IPS-15b (cell line): ENCODE results near the gene ATP6AP1.
A peak's percentile ranks its signal among the peaks of the same experiment; 100 is the strongest.

Source experiments
- H3K27me3 ChIP-seq: one replicate; pipeline ENCODE4 v1.6.1; 2013; ENCODE audit warnings: low read length; ENCODE audit not compliant: control insufficient read depth, insufficient read depth
- H3K36me3 ChIP-seq: one replicate; pipeline ENCODE4 v1.6.1; 2013; ENCODE audit warnings: low read length; ENCODE audit not compliant: control insufficient read depth, insufficient read depth
- H3K4me1 ChIP-seq: one replicate; pipeline ENCODE4 v1.6.1; 2013; ENCODE audit warnings: mild to moderate bottlenecking, low read length; ENCODE audit not compliant: control insufficient read depth, insufficient read depth
- H3K4me3 ChIP-seq: one replicate; pipeline ENCODE4 v1.5.1; 2013; ENCODE audit warnings: low read depth, low read length
- H3K9ac ChIP-seq: one replicate; pipeline ENCODE4 v1.6.1; 2013; ENCODE audit warnings: low read depth, mild to moderate bottlenecking, low read length
- H3K9me3 ChIP-seq: one replicate; pipeline ENCODE4 v1.6.1; 2013; ENCODE audit warnings: mild to moderate bottlenecking, low read length; ENCODE audit not compliant: control insufficient read depth, insufficient read depth

The ATP6AP1 gene

DNA sequence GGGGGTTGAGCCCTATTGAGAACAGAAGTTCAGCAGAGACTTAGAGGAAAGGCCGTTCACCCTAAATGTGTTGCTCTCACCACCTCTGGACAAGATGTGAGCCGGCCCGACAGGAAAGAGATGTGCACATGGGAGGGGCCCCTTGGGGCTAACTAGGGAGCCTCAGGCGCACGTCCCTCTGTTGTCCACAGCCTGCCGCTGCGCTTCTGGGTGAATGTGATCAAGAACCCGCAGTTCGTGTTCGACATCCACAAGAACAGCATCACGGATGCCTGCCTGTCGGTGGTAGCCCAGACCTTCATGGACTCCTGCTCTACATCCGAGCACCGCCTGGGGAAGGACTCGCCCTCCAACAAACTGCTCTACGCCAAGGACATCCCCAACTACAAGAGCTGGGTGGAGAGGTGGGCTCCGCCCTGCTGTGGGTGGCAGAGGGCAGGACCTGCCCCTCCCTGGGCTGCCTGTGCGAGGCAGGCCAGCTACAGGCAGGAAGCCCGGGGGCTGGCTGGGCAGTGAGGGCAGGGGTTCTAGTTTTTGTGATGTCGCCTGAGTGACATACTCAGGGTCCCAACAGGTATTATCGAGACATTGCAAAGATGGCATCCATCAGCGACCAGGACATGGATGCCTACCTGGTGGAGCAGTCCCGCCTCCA, 42.6 kb downstream of the ATP6AP1 start:
- no peak overlapping the region for H3K9ac ChIP-seq
- H3K9me3 ChIP-seq, result no peaks in the 10 kb centered on the region
- no peaks in the 10 kb centered on the region for H3K27me3 ChIP-seq
- no peaks in the 10 kb centered on the region for H3K4me1 ChIP-seq
- no peak overlapping the region for H3K4me3 ChIP-seq
- H3K36me3 ChIP-seq, result peaks cover 52% of the 10 kb centered on the region

DNA sequence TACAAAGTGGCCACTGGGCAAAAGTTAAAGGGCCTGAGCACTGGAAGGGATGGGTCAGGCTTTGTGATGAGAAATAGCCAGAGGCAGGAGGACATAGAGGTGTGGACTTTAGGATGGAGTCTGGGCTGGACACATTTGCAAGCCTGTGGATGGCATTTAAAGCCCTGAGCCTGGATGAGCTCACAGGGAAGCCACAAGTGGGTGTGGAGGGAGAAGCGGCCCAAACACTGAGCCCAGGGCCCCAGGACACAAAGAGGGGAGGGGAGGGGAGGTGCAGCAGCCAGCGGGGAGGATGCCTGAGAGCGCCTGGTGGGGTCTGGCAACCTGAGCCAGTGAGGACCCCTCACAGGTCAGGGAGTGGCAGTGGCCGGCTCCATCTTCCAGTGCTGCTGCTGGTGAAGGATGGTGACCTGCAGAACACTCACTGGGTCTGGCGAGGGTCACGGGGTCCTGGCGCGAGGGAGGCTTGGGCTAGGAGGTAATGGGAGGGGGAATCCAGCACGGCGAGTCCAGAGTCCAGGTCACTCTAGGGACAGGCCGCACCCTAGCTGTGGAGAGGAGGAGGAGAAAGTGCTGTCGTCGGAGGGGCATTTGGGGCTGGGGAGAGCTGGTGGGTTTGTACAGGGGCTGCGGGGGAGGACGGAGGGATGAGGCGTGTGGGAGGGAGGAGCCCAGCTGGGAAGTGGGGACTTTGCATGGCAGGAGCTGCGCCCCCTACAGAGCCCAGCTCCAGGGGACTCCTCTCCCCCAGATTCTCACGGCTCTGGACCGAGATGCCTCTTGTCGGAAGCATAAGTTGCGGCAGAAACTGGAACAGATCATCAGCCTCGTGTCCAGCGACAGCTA, 43.6 kb downstream of the ATP6AP1 start:
- Histone ChIP-seq H3K36me3 (peaks cover 44% of the 10 kb centered on the region), H3K4me3 (no peak overlapping the region), H3K4me1 (no peaks in the 10 kb centered on the region), H3K27me3 (no peaks in the 10 kb centered on the region), H3K9ac (no peak overlapping the region), H3K9me3 (no peaks in the 10 kb centered on the region)

DNA sequence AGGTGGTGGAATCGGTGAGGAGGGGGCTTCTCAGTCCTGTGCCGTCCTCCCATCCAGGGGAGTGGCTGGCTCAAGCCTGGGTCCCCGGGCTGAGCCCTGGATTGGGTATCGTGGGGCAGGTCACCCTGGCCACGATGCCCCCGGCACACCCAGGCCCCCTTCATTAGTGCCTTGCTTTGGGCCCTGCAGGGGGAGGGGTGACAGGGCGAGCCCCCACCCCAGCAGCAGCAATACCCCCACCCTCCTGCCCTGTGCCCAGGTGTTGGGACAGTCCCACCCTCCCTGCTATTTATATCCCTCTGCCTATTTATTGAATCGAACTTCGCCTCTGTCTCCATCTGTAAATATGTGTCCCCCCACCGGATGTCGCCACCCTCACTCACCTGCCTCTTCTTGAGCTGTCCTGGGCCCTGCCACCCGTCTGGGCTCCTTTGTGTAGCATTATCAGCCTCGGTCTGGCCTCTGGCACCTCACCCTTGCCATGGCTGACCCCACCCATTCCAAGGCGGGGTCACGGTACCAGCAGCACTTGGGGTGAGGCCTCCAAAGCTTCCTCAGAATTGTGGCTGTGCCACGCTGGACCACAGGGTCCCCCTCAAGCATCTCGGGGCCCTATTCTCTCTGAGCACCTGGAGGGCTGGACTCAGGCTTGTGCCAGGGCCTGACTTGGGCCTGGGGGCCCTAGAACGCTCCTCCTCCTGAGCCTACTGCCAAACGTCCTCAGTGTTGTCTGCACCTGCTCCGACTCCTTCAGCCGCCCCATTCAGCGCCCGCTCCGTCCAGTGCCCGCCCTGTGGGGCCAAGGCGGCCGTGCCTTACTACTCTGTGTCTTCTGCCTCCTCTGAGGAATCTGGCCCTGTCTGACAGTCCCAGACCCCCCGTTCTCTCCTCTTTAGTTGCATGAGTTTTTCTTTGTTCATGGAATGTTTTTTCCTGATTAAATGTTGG, 44.5 kb downstream of the ATP6AP1 start:
- no peaks in the 10 kb centered on the region for H3K9me3 ChIP-seq
- peaks cover 43% of the 10 kb centered on the region for H3K36me3 ChIP-seq
- no peak overlapping the region for H3K4me3 ChIP-seq
- H3K27me3 ChIP-seq, result no peaks in the 10 kb centered on the region
- no peak overlapping the region for H3K9ac ChIP-seq
- no peaks in the 10 kb centered on the region for H3K4me1 ChIP-seq

DNA sequence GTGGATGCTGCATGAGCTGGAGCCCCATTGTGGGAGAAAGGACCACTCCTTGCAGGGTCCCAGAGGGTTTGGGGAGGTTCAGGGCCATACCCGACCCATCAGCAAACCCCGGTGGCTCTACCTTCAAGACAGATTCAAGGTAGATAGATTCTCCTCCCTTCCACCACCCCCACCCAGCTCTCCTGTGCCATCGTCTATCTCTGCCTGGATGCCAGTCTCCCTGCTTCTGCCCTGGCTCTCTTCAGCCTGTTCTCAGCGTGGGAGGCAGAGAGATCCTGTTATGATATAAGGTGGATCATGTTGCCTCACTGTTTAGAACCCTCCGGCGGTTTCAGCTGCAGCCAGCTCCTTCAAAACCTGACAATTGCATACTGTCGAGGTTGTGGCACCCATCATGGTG, 45.2 kb downstream of the ATP6AP1 start:
- H3K9me3 ChIP-seq, result no peaks in the 10 kb centered on the region
- no peaks in the 10 kb centered on the region for H3K4me1 ChIP-seq
- H3K4me3 ChIP-seq, result no peak overlapping the region
- H3K27me3 ChIP-seq, result no peaks in the 10 kb centered on the region
- H3K36me3 ChIP-seq, result peaks cover 36% of the 10 kb centered on the region
- H3K9ac ChIP-seq, result no peak overlapping the region

DNA sequence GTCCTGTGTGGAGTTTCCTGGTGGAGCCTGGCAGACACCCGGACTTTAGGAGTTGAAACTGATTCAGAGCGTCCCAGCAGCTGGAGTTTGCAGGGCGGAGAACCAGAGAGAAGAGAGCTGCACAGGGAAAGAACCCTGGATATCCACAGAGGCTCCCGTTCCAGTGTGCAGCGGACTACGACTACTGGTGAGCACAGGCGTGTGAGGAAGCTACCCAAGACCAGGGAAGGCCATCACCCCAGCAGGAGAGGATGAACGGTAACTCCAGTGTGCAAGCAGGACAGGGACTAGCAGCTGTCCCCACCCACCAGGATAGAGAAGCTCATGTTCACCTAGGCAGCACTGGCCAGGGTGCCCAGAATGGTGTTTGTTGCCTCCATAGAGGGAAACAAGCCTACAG, 48.3 kb downstream of the ATP6AP1 start:
- no peaks in the 10 kb centered on the region for H3K4me1 ChIP-seq
- no peak overlapping the region for H3K9ac ChIP-seq
- no peak overlapping the region for H3K4me3 ChIP-seq
- H3K9me3 ChIP-seq, result no peaks in the 10 kb centered on the region
- H3K36me3 ChIP-seq, result peaks cover 13% of the 10 kb centered on the region
- H3K27me3 ChIP-seq, result no peaks in the 10 kb centered on the region

DNA sequence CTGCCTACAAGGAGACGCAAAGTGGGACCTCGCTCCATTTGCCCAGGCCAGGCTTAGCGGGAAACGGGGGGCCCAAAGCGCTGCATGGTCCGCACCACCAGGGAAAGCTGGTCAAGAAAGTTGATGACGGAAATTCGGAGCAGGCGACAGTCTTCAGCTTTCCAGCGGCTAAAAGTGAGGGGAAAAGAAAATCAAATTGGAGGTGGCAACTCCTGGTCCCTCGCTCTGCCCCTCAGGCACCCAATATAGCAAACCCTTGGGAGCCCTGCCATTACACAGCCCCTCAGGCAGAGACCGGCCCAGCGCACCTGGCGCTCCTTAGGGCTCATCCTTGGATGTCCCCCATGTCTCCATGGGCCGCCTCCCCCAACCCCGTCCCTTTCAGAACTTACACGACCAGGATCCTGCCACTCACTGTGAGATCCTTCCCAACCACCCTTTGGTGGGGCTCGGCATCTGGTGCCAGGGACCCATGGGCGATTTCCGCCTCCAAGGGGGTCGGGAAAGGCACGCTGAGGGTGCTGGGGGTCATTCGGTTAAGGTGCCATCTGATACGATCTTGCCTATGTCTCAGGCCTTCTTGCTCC, 49.5 kb downstream of the ATP6AP1 start:
- Histone ChIP-seq H3K27me3 (no peaks in the 10 kb centered on the region), H3K4me1 (no peaks in the 10 kb centered on the region), H3K36me3 (peaks cover 7% of the 10 kb centered on the region), H3K9me3 (no peaks in the 10 kb centered on the region), H3K9ac (peak overlapping the region; percentile 37), H3K4me3 (peak overlapping the region; percentile 66)

DNA sequence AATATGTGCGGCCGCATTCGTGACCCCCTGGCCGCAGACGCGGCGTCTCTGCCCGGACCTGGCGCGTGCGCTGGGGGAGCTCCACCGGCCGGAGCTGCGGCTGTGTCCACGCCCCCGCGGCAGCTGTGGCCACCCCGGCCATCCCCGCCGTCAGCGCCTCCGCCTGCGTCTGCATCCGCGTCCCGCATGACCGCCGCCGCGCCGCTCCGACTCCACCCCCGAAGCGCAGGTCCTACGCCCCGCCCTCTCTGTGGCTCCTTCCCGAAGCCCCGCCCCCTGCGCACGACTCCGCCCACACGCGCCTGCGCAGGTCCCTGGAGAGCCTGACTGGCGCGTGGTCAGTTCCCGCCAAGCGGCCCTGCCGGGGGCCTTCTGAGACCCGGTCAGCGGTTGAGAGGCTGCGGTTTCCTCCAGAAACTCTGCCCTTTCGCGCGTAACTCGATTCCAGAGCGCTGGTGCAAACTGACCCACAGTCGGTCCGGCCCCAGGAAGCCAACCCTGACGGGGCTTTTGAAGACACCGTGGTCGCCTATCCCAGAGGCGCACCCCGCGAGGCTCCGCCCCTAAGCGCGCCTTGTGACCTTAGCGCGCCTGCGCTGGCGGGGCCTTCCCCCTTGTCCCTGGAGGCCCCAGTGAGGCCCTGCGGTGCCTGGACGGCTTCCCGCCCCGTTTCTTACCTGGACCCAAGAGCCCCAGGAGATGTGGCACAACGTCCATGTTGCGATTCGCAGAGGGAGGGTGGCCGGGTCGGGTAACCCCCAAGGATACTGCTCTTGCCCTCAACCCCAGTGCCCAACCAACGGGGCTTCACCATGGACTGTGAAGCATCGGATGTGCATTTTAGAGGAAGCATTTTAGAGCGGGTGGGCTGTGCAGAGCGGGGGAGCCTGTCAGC, 50.5 kb downstream of the ATP6AP1 start, which contains the start of gene LAGE3:
Gene LAGE3 (minus strand): TSS at position 554 of the 895 bp plus-strand sequence. CDS start 366 bp downstream, at position 188.
- Histone ChIP-seq H3K27me3 (no peaks in the 10 kb centered on the region), H3K4me1 (no peaks in the 10 kb centered on the region), H3K4me3 (peak within 1 kb of the TSS; percentile 66), H3K36me3 (peaks cover under 1% of the 10 kb centered on the region), H3K9me3 (peaks cover 5% of the 10 kb centered on the region), H3K9ac (peak within 1 kb of the TSS; percentile 37)

DNA sequence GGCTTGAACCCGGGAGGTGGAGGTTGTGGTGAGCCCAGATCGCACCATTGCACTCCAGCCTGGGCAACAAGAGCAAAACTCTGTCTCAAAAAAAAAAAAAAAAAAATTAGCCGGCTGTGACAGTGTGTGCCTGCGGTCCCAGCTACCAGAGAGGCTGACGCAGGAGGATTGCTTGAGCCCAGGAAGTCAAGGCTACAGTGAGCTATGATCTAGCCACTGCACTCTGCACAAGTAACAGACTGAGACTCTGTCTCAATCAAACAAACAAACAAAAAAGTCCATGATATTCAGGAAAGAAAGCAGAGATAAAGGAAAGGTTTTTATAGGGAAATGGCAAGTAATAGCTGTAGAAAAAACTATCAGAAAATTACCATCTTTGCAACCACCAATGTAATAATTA, 52.7 kb downstream of the ATP6AP1 start:
- H3K4me3 ChIP-seq, result no peak overlapping the region
- H3K9ac ChIP-seq, result no peak overlapping the region
- no peaks in the 10 kb centered on the region for H3K4me1 ChIP-seq
- peaks cover 9% of the 10 kb centered on the region for H3K36me3 ChIP-seq
- peaks cover 5% of the 10 kb centered on the region for H3K9me3 ChIP-seq
- H3K27me3 ChIP-seq, result no peaks in the 10 kb centered on the region

DNA sequence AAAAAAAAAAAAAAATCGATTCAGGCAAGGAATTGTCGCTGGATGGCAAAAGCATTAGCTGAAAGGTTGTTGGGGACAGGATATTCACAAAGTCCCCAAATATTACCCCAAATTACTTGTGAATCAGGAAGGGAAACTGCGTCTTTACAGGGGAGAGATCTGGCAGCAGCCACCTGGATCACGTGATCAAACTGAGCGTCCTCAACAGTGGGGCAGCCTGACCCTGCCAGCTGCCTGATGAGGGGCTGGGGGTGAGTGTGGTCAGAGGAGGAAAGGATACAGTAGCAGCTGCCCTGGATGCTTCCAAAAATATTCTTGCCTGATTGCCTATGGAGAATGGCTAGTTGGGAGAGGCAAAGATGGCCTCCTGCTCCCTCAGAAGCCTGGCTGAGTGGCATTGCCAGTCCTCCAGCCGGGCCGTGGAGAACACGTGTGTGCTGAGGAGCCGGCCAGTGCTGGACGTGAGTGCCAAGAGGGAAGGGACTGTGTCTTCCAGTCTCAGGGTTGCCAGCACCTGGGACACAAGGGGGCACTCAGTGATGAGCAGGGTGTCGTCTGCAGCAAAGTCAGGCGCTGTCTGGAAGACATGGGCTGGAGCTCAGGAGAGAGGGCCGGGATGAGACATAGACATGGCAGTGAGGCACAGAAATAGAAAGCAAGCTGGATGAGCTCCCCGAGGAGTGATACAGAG, 53.6 kb downstream of the ATP6AP1 start:
- H3K9me3 ChIP-seq, result peaks cover 5% of the 10 kb centered on the region
- no peaks in the 10 kb centered on the region for H3K4me1 ChIP-seq
- no peak overlapping the region for H3K9ac ChIP-seq
- no peak overlapping the region for H3K4me3 ChIP-seq
- no peaks in the 10 kb centered on the region for H3K27me3 ChIP-seq
- H3K36me3 ChIP-seq, result peaks cover 9% of the 10 kb centered on the region

DNA sequence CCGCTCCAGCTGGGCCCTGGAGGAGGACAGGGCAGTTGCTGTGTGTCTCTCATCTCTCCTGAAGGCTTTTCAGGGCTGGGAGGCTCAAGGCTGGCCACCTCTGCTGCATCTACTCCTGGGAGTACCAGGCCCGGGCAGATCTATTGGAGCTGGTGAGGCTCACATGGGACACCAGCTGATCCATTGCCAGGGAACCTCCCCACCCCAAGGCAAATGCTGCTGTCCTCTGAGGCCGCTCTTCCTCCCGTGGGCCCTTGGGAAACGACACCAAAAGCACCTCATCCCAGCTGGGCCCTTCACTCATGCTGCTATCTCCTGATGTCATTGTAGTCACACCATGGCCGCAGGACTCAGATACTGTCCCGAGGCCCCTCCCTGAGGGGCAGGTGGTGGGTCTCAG, 54.3 kb downstream of the ATP6AP1 start:
- H3K9ac ChIP-seq, result no peak overlapping the region
- peaks cover 9% of the 10 kb centered on the region for H3K36me3 ChIP-seq
- H3K4me1 ChIP-seq, result no peaks in the 10 kb centered on the region
- H3K9me3 ChIP-seq, result peaks cover 5% of the 10 kb centered on the region
- H3K4me3 ChIP-seq, result no peak overlapping the region
- no peaks in the 10 kb centered on the region for H3K27me3 ChIP-seq
